Measurements from ENCODE around the gene GAMT.

GAMT gene

DNA sequence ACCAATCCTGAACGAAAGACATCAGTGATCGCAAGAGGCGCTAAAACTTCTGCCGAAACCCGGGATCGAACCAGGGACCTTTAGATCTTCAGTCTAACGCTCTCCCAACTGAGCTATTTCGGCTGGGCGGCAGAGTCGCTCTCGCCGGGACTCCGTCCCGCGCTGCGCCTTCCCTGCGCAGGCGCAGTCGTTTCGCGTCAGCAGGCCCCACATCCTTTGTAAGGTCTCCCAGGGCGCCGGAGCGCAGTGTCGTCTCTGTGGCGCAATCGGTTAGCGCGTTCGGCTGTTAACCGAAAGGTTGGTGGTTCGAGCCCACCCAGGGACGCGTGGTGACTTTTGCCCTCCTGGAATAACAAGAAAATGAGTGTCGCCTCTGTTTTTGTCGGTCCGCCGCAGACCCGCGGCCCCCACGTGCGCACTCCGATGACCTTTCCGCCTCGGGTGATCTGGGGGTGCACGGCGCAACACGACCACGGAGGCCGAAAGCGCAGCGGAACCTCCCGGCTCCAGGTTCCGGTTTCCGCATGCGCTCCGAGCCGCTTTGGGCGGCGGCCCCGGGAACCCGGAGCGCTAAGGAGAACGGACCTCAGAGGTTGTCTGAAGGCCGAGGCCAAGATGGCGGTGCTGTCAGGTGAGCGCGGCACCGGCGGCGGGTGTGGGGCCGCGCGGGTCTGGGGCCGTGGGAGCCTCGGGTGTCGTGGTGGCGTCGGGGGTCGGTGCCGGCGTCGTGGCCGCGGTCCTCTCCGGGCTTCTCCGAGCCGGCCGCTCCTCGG is 17.8 kb downstream of the GAMT start, which contains the start of gene NDUFS7:
Gene NDUFS7 (plus strand): TSS at position 596 of the 773 bp plus-strand sequence. CDS start 20 bp downstream, at position 616.
- DNase-seq, result peak; percentile 91

DNA sequence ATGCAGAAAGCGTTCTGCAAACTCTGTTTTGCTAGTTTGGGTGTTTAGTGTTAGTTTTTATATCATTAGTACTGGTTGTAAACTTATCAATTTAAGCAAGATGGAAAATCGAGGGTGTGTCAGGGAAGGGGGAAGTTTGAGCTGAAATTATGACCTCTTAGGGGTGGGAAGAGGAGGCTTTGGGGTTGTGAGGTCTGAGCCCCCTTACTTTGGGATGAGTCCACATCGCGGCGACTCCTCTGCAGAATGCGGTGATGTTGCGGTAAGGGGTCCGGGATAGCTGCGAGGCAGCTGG is 18.4 kb downstream of the GAMT start:
- DNase-seq, result no peak

DNA sequence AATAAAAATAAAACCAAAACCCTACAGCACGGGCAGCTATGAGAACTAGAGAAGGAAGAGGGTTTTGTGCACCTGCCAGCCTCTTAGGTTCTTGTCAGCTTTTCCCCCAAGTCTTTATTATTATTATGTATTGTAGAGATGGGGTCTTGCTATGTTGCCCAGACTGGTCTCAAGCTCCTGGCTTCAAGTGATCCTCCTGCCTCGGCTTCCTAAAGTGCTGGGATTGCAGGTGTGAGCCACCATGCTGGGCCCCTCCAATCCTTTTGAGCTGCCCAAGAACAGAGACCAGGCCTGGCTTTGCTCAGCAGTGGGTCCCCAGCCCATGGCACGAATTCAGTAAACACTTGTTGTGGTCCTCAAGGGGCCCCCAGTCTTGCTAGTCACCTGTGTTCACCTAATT is 19.1 kb downstream of the GAMT start:
- no peak for DNase-seq

- no peak for DNase-seq
Observed at GRCh38 chr19:1379961-1380489, 21.3 kb downstream of the GAMT start.

DNA sequence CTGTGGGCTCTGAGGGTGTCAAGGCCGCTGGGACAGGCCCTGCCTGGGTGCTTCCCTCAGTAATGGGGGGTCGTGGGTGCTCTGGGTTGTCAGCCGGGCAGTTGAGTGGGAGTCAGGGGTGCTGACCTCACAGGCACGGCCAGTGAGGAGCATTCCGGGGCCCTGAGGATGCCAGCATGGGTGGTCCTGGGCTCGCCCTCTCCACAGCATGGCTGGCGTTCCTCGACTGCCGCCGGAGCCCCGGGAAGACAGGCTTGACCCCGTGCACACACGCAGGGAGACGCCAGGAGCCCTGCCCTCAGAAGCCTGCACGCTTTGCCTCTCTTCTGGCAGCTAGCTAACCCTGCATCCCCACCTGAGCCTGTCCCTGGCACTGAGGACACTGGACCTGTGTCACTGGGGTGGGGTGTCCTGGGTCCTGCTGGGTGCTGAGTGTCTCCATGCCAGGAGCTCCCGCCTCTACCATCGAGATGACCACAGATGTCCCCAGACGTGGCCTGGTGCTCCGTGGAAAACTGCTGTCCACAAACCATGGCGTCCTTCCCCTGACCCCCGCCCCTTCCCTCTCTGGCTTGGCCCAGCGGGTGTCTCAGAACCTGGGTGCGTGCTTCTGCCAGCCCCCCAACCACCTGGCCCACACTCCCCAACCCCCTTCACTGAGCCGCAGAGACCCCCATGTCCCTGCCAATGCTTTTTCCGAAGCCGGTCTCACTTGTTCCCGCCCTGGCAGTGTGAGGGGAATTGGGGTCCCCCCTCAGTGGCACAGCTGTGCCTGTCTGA is 22.0 kb downstream of the GAMT start:
- DNase-seq, result no peak

- no peak for DNase-seq
Observed at GRCh38 chr19:1377965-1378785, 23.2 kb downstream of the GAMT start.

- DNase-seq, result no peak
Observed at GRCh38 chr19:1377176-1377964, 24.0 kb downstream of the GAMT start.

GRCh38 chr19:1376415-1376805 is 24.9 kb downstream of the GAMT start:
- DNase-seq, result no peak

- DNase-seq, result no peak
Observed at GRCh38 chr19:1374250-1374577, 27.1 kb downstream of the GAMT start.

DNA sequence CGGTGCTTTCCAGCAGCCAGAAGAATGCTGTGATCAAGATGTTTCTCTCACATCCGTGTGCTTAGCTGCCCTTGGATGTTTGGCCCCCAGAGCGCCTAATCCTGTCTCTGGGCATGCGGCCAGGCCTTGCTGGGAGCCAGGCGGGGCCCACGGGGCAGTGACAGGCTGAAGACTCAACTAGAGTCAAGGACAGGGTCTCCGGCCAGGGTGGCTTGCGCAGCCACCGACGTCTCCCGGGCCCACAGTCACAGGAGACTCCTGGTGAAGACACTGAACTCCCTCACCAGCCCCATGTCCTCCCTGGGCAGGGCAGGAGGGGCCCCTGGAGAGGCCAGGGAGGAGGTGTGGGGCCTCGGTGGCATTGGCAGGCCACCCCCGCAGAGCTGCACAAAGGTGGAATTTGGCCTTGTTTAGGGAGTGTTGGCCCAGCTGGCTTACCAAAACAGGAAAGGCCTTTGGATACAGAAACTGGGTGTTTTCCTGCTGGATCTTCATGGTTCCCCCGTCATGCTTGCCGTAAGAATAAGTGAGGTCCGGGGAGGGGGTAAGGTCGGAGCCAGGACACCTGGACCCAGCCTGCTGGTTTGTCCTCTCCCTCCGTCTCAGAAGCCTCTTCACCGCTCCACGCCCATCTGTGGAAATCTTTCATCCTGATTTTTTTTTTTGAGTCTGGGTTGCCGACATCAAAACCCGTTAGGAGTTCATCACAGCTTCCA is 27.6 kb downstream of the GAMT start:
- no peak for DNase-seq

DNA sequence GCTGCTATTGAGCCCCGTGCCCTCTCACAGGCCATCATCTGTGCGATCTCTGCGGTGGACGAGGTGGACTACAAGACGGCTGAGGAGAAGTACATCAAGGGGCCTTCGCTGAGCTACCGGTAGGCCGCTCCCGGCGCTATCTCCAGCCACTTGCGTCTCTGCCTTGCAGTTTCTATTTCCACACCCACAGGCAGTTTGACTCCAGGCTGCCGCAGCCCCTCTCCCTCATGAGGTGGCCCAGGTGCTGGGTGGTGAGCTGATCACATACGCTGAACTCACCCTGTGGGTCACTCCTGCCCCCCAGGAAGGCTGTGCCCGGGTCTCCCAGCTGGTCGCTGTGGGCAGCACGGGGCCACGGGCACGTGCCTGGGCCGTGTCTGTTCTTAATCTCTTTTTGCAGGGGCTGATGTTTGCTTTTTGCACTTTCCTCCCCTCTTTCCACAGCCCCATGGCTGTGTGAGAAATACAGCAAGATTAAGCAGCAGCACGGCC is 28.3 kb downstream of the GAMT start:
- DNase-seq, result no peak

GRCh38 chr19:1370579-1371361 is 30.6 kb downstream of the GAMT start:
- DNase-seq, result no peak

GRCh38 chr19:1369214-1369805 is 32.0 kb downstream of the GAMT start:
- no peak for DNase-seq

- DNase-seq, result no peak
Observed at GRCh38 chr19:1366899-1367870, 34.2 kb downstream of the GAMT start.

GRCh38 chr19:1366296-1366695 is 35.0 kb downstream of the GAMT start:
- DNase-seq, result no peak

DNA sequence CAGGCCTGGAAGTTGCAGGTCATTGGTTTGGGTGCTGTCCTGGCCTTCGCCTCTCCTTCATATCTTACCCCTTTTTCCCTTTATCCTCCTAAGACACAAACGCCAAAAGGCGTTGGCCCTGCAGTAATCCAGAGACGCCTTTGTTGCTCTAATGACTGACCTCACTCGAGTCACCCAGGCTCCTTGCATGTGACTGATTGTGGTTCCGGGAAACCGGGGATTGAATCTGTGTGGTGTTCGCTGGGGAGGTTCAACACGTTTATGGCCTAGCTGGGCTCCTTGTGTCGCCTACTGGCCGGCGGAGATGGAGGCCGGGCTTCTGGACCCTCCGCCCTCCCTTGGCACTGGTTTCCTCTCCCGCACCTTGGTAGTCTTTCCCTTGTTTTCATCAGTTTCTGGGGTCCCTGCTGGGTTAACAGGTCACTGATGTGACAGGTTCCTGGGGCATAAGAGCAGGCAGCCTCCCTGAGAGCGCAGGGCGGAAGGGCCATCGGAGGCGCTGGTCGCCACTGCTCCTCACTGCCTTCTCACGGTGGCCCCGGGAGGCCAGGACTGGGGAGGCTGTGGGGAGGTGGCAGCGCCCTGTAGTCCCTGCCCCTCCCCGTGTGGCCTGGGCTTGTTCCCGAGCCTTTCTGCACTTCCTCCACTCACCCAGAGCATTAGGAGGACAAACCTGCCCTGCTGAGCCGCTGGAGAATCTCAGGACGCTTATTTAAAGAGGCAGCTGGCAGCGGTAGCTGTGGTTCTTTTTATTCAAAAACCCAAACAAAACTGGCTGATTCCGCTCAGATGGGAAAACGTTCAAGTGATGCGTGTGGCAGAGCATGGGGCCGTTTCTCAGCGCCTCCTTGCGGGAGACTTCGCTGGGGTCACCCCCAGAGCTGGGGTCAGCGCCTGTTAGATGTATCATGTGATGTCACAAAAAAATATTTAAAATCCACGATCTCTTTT is 35.7 kb downstream of the GAMT start:
- no peak for DNase-seq

DNA sequence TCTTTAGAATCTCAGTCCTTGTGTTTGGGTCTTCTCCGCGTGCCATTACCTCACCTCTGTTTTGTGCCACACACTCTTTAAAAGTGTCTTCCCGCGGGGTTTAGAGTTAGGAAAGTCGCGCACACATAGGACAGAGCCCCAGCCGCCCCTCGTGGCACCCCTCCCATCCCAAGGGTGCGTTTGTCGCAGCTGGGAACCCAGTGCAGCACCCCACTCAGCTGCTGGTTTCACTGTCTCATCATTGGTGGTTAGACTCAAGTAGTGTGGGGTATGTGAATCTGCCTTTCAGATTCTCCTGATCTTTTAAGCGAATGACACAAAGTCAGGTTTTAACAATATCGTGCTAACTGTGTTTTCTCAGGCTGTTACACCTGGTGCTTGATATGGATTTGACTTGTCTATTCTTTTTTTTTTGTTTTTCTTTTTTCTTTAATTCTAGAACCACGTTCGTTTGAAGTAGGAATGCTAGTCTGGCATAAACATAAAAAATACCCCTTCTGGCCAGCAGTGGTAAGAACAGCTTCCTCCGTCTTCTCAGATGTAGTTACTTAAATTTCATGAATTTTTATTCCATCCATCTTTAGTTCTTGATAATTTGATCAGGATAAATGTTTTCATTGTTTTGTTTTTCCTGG is 37.2 kb downstream of the GAMT start:
- no peak for DNase-seq

DNA sequence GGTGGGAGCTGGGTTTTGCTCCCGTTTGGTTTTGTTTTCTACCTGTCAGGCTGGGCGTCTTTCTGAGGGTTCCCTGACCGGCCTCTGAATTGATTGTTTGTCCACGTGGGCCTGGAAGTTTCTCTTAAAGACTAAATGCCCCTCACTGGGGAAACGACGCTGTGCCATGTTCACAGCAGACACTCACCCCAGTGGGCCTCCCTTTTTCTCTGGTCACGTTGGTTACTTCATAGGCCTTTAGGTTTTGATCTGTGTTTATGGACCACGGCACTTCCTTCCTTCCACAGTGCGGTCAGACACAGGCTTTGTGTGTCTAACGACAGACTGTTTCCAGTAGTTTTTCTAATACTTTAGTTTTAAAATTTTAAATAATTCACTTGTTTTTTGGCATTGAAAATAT is 37.7 kb downstream of the GAMT start:
- no peak for DNase-seq

Data from cortex of kidney (tissue), 1 donor.